NB4 (cell line): Measurements from ENCODE around the gene DCAF17.

ENCODE experiments used
- MAX ChIP-seq: IDR thresholded peaks from 2 replicates; pipeline ENCODE4 v1.6.1; 2011; ENCODE audit warnings: low read depth, low read length
- MYC ChIP-seq: IDR thresholded peaks from 2 replicates; pipeline ENCODE4 v1.6.1; 2011; ENCODE audit warnings: low read depth, low read length

- TF ChIP-seq MAX (no peak), MYC (no peak)
Observed at GRCh38 chr2:171419333-171419732, 14.7 kb upstream of the DCAF17 start.
